ENCODE results near the gene COG8.

Gene COG8

GRCh38 chr16:69277413-69277812 lies 62.0 kb downstream of the COG8 start:
- DNase-seq: no peak

All from NCI-H510A (cell line).